NCI-H774 (cell line): ENCODE data around the gene AEBP1.

Experiments
- DNase-seq: peaks from one replicate; lab custom pipeline; 2025; lab: John Stamatoyannopoulos, UW

AEBP1 gene

GRCh38 chr7:44103923-44104859 is at the start of gene AEBP1:
TSS of gene AEBP1 (plus strand) at chr7:44104345. CDS start at chr7:44104666, 321 bp downstream.
- DNase-seq = no peak

GRCh38 chr7:44056681-44057080 is 47.5 kb upstream of the AEBP1 start:
- no peak for DNase-seq

GRCh38 chr7:44057181-44057848 is 46.8 kb upstream of the AEBP1 start:
- DNase-seq = no peak

- DNase-seq = no peak
Measured at GRCh38 chr7:44057849-44058758, 46.0 kb upstream of the AEBP1 start.

GRCh38 chr7:44058759-44059218 is 45.4 kb upstream of the AEBP1 start:
- DNase-seq = no peak

- no peak for DNase-seq
Measured at GRCh38 chr7:44059219-44060090, 44.7 kb upstream of the AEBP1 start.

- no peak for DNase-seq
Measured at GRCh38 chr7:44060091-44060947, 43.8 kb upstream of the AEBP1 start.

- DNase-seq = no peak
Measured at GRCh38 chr7:44060948-44061644, 43.0 kb upstream of the AEBP1 start.

GRCh38 chr7:44061645-44062179 is 42.4 kb upstream of the AEBP1 start:
- DNase-seq = no peak

GRCh38 chr7:44062180-44062902 is 41.8 kb upstream of the AEBP1 start:
- no peak for DNase-seq

GRCh38 chr7:44062903-44063295 is 41.2 kb upstream of the AEBP1 start:
- DNase-seq = no peak

- no peak for DNase-seq
Measured at GRCh38 chr7:44063547-44063893, 40.6 kb upstream of the AEBP1 start.

- DNase-seq = no peak
Measured at GRCh38 chr7:44063894-44064651, 40.1 kb upstream of the AEBP1 start.

GRCh38 chr7:44064791-44065430 is 39.2 kb upstream of the AEBP1 start:
- no peak for DNase-seq

- DNase-seq = peak; percentile 29
Measured at GRCh38 chr7:44065431-44066110, 38.6 kb upstream of the AEBP1 start, which contains the start of gene PGAM2. TSS of gene PGAM2 (minus strand) at chr7:44065567. CDS start at chr7:44065529, 38 bp downstream.

GRCh38 chr7:44066111-44066460 is 38.1 kb upstream of the AEBP1 start:
- no peak for DNase-seq
